ENCODE measurements around the gene FGF9.

The FGF9 gene

DNA sequence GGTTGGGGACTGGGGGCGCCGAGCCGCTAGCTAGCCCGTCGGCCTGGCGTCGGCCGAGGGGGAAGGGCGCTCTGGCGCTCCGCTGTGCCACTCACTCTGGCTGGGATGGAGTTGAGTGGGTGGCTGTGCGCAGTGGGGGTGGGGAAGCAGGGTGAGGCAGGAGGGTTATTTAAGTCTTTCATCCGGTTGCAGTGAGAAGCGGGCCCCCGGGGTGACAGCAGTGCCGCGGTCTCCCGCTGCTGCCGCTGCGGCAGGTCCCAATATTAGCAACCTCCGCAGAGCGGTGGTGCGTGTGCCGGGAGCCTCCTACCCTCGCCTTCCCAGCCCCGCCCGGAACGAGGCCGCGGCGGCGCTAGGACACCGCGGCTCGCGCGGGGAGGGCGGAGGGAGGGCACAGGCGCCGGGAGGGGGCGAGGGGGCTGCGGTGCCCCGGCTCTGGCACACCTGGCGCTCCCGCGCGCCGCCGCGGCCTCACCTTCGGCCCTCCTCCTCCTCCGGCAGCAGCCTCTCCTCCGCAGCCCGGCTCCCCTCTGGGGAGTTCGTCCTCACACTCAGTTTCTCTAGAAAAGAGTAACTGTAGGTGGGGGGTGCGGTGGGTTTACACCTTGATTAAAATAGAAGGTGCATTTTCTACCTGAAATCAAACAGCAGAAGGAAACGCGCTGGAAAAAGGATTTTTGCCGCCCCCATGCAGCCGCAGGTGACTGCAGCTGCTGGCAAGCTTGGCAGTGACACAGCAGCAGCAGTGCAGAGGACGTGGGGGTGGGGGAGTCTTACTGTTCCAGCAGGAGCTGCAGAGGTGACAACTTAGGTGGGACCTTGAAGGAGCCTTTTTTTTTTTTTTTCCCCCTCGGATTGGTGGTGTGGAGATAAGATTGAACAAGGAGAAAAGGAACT, 4.5 kb downstream of the FGF9 start:
- peak; percentile 81 for DNase-seq

- DNase-seq = peak; percentile 81
Observed at GRCh38 chr13:21676611-21677021, 5.7 kb downstream of the FGF9 start.

GRCh38 chr13:21677075-21677623, 6.3 kb downstream of the FGF9 start:
- peak; percentile 57 for DNase-seq

DNA sequence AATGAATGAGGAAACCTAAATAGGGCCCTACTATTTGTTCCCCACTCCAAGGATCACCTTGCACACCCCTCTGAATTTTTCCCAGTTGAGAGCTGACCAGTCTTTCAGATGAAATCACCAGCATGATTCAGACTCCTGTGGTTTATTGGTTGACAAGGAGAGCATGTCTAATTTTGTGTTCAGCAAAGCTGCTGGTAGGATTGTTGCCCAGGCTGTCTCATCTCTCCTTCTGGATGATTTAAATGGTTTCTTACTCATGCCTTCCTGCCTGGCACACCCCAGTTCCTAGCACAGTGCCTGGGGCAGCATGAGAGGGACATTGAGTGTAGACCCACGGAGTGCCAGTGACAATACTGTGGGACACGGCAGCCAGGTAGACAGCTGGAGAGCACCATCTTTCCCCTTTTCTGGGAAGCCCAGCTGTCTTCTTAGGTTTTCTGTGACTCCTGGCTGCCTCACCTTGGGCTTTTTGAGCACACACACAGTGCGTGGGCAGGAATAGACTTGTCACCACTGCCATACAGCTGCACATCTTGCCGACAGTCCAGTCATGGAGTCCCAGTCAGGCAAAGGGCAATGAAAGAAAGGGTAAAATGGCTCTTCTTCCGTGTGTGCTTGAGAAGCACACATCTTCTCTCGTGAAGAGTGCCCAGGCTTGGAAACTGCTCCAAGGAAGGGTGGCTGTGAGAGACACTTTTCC, 12.3 kb downstream of the FGF9 start:
- no peak for DNase-seq

GRCh38 chr13:21684576-21684975, 13.7 kb downstream of the FGF9 start:
- DNase-seq = no peak

- DNase-seq = no peak
Observed at GRCh38 chr13:21685485-21686064, 14.7 kb downstream of the FGF9 start.

- no peak for DNase-seq
Observed at GRCh38 chr13:21686751-21687391, 16.0 kb downstream of the FGF9 start.

- DNase-seq = no peak
Observed at GRCh38 chr13:21688056-21688455, 17.2 kb downstream of the FGF9 start.

GRCh38 chr13:21689097-21689496, 18.2 kb downstream of the FGF9 start:
- no peak for DNase-seq

DNA sequence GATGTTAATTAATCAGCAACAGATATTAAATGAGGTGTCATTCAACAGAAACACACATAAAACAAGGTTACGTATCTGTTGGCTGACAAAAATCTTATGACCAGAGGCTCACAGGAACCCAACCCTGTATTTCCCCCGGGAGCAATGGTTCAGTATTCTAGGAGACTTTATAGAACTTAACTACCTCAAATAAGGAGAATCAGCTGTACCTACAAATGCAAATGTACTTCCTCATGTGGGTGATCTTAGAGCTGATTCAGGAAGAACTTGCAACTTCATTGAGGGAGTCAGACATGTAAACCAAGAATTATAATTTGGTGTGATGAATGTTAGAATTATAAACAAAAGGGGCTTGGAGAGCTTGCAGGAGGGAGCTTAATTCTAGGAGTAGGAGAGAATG, 20.1 kb downstream of the FGF9 start:
- DNase-seq = no peak

DNA sequence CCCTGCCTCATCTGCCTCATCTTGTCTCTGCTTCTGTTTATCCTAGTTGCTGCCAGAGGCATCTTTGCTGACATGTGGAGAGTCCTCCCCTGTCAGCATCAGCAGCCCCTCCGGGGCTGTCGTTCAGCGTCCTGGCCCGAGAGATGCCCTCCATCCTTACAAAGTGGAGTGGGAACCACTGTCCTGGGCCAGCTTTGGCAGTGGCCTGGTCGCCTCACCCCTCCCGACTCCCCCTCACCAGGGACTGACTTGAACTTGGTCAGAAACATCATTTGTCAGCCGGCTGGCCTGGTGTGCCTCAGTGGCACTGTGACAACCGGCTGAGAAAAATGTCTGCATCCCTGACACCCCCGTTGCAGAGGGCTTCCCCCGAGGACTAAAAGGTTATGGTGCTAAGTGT, 20.6 kb downstream of the FGF9 start:
- no peak for DNase-seq

DNA sequence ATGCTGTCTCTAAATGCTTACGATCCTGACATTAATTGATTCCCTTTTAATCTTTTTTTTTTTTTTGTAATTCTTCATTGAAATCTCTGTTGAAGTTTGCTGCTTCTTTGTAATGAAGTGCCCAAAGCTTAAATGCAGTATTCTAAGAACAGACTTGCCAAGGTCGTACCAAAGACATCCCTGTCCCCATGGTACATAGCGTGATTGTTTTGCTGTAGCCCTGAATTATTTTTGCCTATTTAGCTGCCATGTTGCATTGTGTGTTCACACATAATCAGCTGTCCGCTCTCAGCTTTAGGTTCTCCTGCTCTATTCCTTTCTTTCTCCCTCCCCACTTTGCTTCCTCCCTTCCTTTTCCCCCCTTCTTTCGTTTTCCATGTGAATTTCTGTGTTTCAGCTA, 21.1 kb downstream of the FGF9 start:
- DNase-seq = no peak

DNA sequence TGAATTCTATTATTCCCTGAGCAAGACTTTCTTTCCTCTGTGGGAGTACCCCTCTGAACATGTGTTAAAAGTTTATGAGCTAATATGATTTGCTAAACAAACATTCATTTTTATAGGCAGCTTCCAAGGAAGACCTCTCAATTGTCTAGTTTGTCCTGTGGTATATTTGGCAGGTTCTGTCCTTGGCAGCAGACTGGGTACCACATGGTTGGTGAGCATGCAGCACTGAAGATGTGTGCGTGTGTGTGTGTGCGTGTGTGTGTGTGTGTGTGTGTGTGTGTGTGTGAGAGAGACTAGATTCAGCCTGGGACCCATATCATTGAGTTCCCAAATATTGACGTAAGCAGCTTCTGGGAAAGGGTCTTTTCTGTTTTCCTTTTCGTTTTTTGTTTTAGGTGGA, 24.0 kb downstream of the FGF9 start:
- DNase-seq = no peak

DNA sequence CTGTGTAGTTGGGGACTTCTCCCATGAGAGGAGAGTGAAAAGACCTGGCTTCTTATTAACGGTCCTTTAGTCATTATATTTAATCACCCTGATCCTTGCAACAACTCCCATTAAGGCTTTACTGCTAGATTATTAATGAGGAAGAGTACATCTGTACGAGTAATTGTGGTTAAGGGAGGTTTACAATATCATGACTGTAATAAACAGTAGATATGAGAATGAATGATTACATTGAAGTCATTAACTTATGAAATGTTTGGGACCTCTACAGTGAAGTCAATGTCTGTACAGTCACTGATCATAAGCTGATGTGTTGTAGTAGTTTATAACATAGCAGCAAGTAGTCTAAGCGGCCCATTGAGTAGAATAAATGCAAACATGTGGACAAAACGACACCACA, 24.7 kb downstream of the FGF9 start:
- no peak for DNase-seq

GRCh38 chr13:21696865-21697448, 26.1 kb downstream of the FGF9 start:
- no peak for DNase-seq

DNA sequence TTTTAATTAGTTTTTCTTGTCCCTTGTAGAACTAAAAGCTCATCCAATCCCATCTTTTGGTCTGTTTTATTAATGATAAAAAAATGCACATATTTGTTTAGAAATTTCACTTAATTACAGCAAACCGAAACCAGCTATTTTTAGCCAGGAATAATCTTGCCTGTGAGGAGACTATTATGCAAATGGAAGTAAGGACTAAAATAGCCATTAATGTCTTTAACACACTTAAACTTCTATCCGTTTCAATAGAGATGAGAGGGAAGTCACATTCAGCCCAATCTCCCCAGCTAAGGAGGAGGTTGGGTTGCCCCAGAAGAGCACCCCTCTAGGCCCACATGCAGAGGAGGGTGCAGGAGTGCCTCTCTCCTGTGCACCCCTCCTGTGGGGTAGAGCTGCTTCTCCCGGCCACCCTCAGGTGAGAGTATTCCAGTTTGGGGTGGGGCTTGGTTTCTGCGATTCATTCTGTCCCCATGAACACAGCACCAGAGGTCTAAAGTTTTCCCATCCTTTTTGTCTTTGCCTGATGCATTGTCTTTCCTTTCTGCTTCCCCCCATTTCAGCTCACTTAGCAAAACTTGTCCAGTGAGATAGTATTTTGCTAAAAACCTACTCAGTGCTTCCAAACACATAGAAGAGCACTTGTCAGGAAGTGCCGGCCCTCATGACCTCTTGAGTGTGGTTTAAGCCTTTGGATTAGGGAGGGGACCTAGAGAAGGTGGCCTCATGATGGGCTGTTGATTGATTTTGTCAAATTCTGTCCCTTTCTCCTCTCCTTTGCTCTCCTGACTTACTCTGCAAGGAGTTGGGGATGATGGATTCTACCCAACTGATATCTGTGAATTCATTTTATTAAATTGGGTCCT, 28.2 kb downstream of the FGF9 start:
- no peak for DNase-seq

- no peak for DNase-seq
Observed at GRCh38 chr13:21701460-21701859, 30.6 kb downstream of the FGF9 start.

- no peak for DNase-seq
Observed at GRCh38 chr13:21703846-21704245, 33.0 kb downstream of the FGF9 start.

GRCh38 chr13:21707586-21707985, 36.7 kb downstream of the FGF9 start:
- DNase-seq = no peak

DNA sequence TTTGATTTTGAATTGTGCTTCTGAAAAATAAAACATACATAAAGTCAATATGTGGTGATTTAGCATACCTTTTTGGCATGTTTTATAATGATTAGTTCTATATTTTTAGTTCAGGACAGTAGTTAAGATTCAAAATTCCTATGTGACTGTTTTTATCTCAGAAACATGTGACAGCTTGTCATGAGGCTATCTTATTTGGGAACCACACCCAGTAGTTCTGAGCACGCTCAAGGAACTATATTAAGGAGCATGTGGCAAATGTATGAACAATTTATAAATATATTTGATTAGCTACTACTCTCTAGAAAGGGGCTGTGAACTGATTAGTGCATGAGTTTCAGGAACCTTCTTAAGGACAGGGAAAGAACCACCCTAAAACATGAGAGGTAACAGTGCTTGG, 38.8 kb downstream of the FGF9 start:
- no peak for DNase-seq

DNA sequence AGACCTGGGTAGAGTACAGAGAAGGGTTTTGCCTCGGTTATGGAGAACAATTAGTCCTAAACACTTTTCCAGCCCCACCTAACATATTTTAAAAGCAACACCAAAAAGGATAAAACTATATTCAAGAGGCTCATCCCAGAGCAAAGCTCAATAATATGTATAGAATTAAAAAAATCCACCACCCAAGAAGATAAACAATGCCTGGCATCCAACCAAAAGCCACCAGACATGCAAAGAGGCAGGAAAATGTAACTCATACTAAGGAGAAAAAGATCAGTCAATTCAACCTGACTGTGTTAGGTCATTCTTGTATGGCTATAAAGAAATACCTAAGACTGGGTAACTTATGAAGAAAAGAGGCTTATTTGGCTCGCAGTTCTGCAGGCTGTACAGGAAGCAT, 39.3 kb downstream of the FGF9 start:
- DNase-seq = no peak

DNA sequence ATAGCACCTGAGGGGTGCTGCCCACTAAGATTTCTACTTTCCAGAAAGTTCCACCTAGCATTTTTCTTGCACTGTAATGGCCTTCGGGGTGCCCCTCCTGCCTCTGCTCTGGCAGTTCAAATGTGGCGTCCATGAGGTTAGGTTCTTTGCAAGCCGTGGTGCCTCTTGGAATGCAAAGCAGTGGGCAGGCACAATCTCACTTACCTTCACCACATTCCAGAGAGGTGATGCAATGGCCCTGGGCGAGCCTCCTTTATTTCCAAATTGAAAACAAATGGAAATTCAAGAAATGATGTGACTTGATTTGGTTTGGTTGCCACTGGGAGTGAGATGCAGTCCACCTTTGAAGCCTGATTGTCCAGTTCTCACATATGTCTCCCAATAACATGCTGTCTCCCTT, 46.9 kb downstream of the FGF9 start:
- DNase-seq = no peak
